ENCODE results near the gene SEPTIN5. TPM values are rescaled to one million over a fixed set of nuclear protein-coding genes. Genes with fewer than 3 reads are reported as not detected.
"Not testable (repeated sequence)": the region's sequence is repeated elsewhere in the genome, so short reads cannot be mapped to it uniquely, and the experiment has no call there.

The SEPTIN5 gene
- total RNA-seq, 2 experiments from 2014 or later: 0.94 to 1.5 TPM

GRCh38 chr22:19673660-19674059, 40.6 kb upstream of the SEPTIN5 start:
- ATAC-seq (no peak), DNase-seq (no peak)
- H3K36me3 Mint-ChIP-seq (ENCODE audit: low read depth): no peaks in the 10 kb centered on the region
- H3K27ac Mint-ChIP-seq: no peak overlapping the region
- ChIA-PET CTCF (no interaction called here), POLR2A (interaction anchor here (0.7 kb wide), 1 partner anchor 382 kb away, joined by 5 read pairs; the partner anchor contains the start of gene CLTCL1)
- intact Hi-C loops (cut with DNase I, micrococcal nuclease): no loop called here
- H3K4me1 Mint-ChIP-seq: no peaks in the 10 kb centered on the region
- no peaks in the 10 kb centered on the region for H3K9me3 Mint-ChIP-seq (ENCODE audit: low read depth)
- H3K27me3 Mint-ChIP-seq: peaks cover 5% of the 10 kb centered on the region
- no peak overlapping the region for H3K4me3 Mint-ChIP-seq

- H3K27ac Mint-ChIP-seq: no peak overlapping the region
- no peaks in the 10 kb centered on the region for H3K4me1 Mint-ChIP-seq
- ChIA-PET POLR2A (no interaction called here), CTCF (no interaction called here)
- intact Hi-C loops (cut with DNase I, micrococcal nuclease): no loop called here
- H3K36me3 Mint-ChIP-seq (ENCODE audit: low read depth): no peaks in the 10 kb centered on the region
- H3K27me3 Mint-ChIP-seq: peaks cover 5% of the 10 kb centered on the region
- no peaks in the 10 kb centered on the region for H3K9me3 Mint-ChIP-seq (ENCODE audit: low read depth)
- no peak for ATAC-seq
- no peak for DNase-seq
- no peak overlapping the region for H3K4me3 Mint-ChIP-seq
Measured at GRCh38 chr22:19674129-19674928, 40.0 kb upstream of the SEPTIN5 start.

- intact Hi-C loops (cut with DNase I, micrococcal nuclease): loop anchor here in 1 of 2 experiments (5.0 kb wide), 1 partner anchor 42 kb away; no protein-coding TSS in a partner anchor
Measured at GRCh38 chr22:19674929-19675253, 39.4 kb upstream of the SEPTIN5 start.

GRCh38 chr22:19675428-19675827, 38.9 kb upstream of the SEPTIN5 start:
- Mint-ChIP-seq H3K36me3 (ENCODE audit: low read depth) (no peaks in the 10 kb centered on the region), H3K27me3 (peaks cover 5% of the 10 kb centered on the region), H3K4me1 (no peaks in the 10 kb centered on the region), H3K4me3 (no peak overlapping the region), H3K27ac (no peak overlapping the region), H3K9me3 (ENCODE audit: low read depth) (no peaks in the 10 kb centered on the region)
- POLR2A ChIA-PET: interaction anchor here (0.6 kb wide), 1 partner anchor 520 kb away, joined by 3 read pairs; no protein-coding TSS in a partner anchor
- no peak for ATAC-seq
- intact Hi-C loops (cut with DNase I, micrococcal nuclease): loop anchor here in 1 of 2 experiments (5.0 kb wide), 1 partner anchor 42 kb away; no protein-coding TSS in a partner anchor
- no peak for DNase-seq
- CTCF ChIA-PET: interaction anchor here (0.6 to 1.6 kb wide), 4 partner anchors 9 to 55 kb away, joined by 3 to 5 read pairs (median 4); partner anchors contain the start of gene GP1BB

More at GRCh38 chr22:19674929-19675253, 39.4 kb upstream of the SEPTIN5 start:
- Mint-ChIP-seq H3K36me3 (ENCODE audit: low read depth) (no peaks in the 10 kb centered on the region), H3K4me1 (no peaks in the 10 kb centered on the region), H3K27ac (no peak overlapping the region), H3K9me3 (ENCODE audit: low read depth) (no peaks in the 10 kb centered on the region), H3K4me3 (no peak overlapping the region), H3K27me3 (peaks cover 5% of the 10 kb centered on the region)
- ATAC-seq (no peak), DNase-seq (no peak)
- CTCF ChIA-PET: no interaction called here
- POLR2A ChIA-PET: no interaction called here

GRCh38 chr22:19676437-19676836, 37.9 kb upstream of the SEPTIN5 start:
- ChIA-PET POLR2A (interaction anchor here (0.6 kb wide), 1 partner anchor 43 kb away, joined by 3 read pairs; no protein-coding TSS in a partner anchor), CTCF (interaction anchor here (0.6 to 1.6 kb wide), 6 partner anchors 8 to 168 kb away, joined by 3 to 5 read pairs (median 3); partner anchors contain the start of gene GP1BB)
- not testable (repeated sequence) for DNase-seq; H3K36me3 Mint-ChIP-seq (ENCODE audit: low read depth); H3K27ac Mint-ChIP-seq; H3K9me3 Mint-ChIP-seq (ENCODE audit: low read depth); H3K4me1 Mint-ChIP-seq; H3K4me3 Mint-ChIP-seq; ATAC-seq
- intact Hi-C loops (cut with DNase I, micrococcal nuclease): loop anchor here in 1 of 2 experiments (5.0 kb wide), 1 partner anchor 41 kb away; no protein-coding TSS in a partner anchor
- peaks cover 11% of the 10 kb centered on the region for H3K27me3 Mint-ChIP-seq

GRCh38 chr22:19678949-19679521, 35.3 kb upstream of the SEPTIN5 start:
- intact Hi-C loops (cut with DNase I, micrococcal nuclease): loop anchor here (1.0 to 5.0 kb wide), 2 partner anchors 38 to 39 kb away; no protein-coding TSS in a partner anchor

GRCh38 chr22:19679522-19680101, 34.7 kb upstream of the SEPTIN5 start:
- ATAC-seq (peak; percentile 49), DNase-seq (peak; percentile 67)
- H3K4me1 Mint-ChIP-seq: peaks cover 6% of the 10 kb centered on the region
- CTCF ChIA-PET: interaction anchor here (0.6 to 2.5 kb wide), 12 partner anchors 10 to 228 kb away, joined by 3 to 14 read pairs (median 4); no protein-coding TSS in a partner anchor
- H3K4me3 Mint-ChIP-seq: no peak overlapping the region
- H3K36me3 Mint-ChIP-seq (ENCODE audit: low read depth): no peaks in the 10 kb centered on the region
- H3K9me3 Mint-ChIP-seq (ENCODE audit: low read depth): no peaks in the 10 kb centered on the region
- no peak overlapping the region for H3K27ac Mint-ChIP-seq
- peaks cover 19% of the 10 kb centered on the region for H3K27me3 Mint-ChIP-seq
- POLR2A ChIA-PET: no interaction called here
- intact Hi-C loops (cut with DNase I, micrococcal nuclease): loop anchor here (1.0 to 5.0 kb wide), 2 partner anchors 38 to 39 kb away; no protein-coding TSS in a partner anchor

More at GRCh38 chr22:19678949-19679521, 35.3 kb upstream of the SEPTIN5 start:
- H3K4me3 Mint-ChIP-seq: no peak overlapping the region
- peaks cover 6% of the 10 kb centered on the region for H3K4me1 Mint-ChIP-seq
- DNase-seq (no peak), ATAC-seq (no peak)
- CTCF ChIA-PET: interaction anchor here (0.7 to 2.5 kb wide), 12 partner anchors 10 to 963 kb away, joined by 3 to 14 read pairs (median 3); no protein-coding TSS in a partner anchor
- H3K27me3 Mint-ChIP-seq: peaks cover 22% of the 10 kb centered on the region
- no peaks in the 10 kb centered on the region for H3K36me3 Mint-ChIP-seq (ENCODE audit: low read depth)
- H3K27ac Mint-ChIP-seq: no peak overlapping the region
- H3K9me3 Mint-ChIP-seq (ENCODE audit: low read depth): no peaks in the 10 kb centered on the region
- POLR2A ChIA-PET: no interaction called here

GRCh38 chr22:19680287-19680881, 33.9 kb upstream of the SEPTIN5 start:
- intact Hi-C loops (cut with DNase I, micrococcal nuclease): no loop called here

GRCh38 chr22:19680911-19681862, 33.1 kb upstream of the SEPTIN5 start:
- H3K27ac Mint-ChIP-seq: peak overlapping the region; percentile 24
- intact Hi-C loops (cut with DNase I, micrococcal nuclease): no loop called here
- H3K4me3 Mint-ChIP-seq: no peak overlapping the region
- DNase-seq (no peak), ATAC-seq (peak; percentile 23)
- H3K27me3 Mint-ChIP-seq: peaks cover 19% of the 10 kb centered on the region
- H3K36me3 Mint-ChIP-seq (ENCODE audit: low read depth): no peaks in the 10 kb centered on the region
- ChIA-PET CTCF (interaction anchor here (0.7 to 2.5 kb wide), 3 partner anchors 12 to 440 kb away, joined by 3 to 6 read pairs (median 6); no protein-coding TSS in a partner anchor), POLR2A (no interaction called here)
- peaks cover 6% of the 10 kb centered on the region for H3K4me1 Mint-ChIP-seq
- no peaks in the 10 kb centered on the region for H3K9me3 Mint-ChIP-seq (ENCODE audit: low read depth)

More at GRCh38 chr22:19680287-19680881, 33.9 kb upstream of the SEPTIN5 start:
- H3K4me1 Mint-ChIP-seq: peaks cover 6% of the 10 kb centered on the region
- DNase-seq: no peak
- no peak for ATAC-seq
- ChIA-PET CTCF (interaction anchor here (0.6 to 2.5 kb wide), 7 partner anchors 9 to 263 kb away, joined by 3 to 6 read pairs (median 4); no protein-coding TSS in a partner anchor), POLR2A (no interaction called here)
- no peaks in the 10 kb centered on the region for H3K36me3 Mint-ChIP-seq (ENCODE audit: low read depth)
- no peak overlapping the region for H3K27ac Mint-ChIP-seq
- H3K9me3 Mint-ChIP-seq (ENCODE audit: low read depth): no peaks in the 10 kb centered on the region
- H3K27me3 Mint-ChIP-seq: peaks cover 19% of the 10 kb centered on the region
- no peak overlapping the region for H3K4me3 Mint-ChIP-seq

GRCh38 chr22:19681863-19682245, 32.4 kb upstream of the SEPTIN5 start:
- Mint-ChIP-seq H3K27me3 (peaks cover 19% of the 10 kb centered on the region), H3K36me3 (ENCODE audit: low read depth) (no peaks in the 10 kb centered on the region), H3K4me1 (peaks cover 6% of the 10 kb centered on the region), H3K27ac (peak overlapping the region; percentile 24), H3K4me3 (no peak overlapping the region), H3K9me3 (ENCODE audit: low read depth) (no peaks in the 10 kb centered on the region)
- intact Hi-C loops (cut with DNase I, micrococcal nuclease): no loop called here
- ChIA-PET CTCF (no interaction called here), POLR2A (no interaction called here)
- ATAC-seq: no peak
- no peak for DNase-seq
